ENCODE results near the gene CXorf58. TPM values are rescaled to one million over a fixed set of nuclear protein-coding genes. Genes with fewer than 3 reads are reported as not detected.
A peak's percentile ranks its signal among the peaks of the same experiment; 100 is the strongest.

CXorf58 gene
- total and polyA plus RNA-seq, 5 donors from 2014 or later = not detected

GRCh38 chrX:23944234-23944633 is 36.4 kb downstream of the CXorf58 start:
- Histone ChIP-seq H3K9me3 (ENCODE audit: control insufficient read depth in 2 of 2, low read length in 2 of 2) (no peaks in the 10 kb centered on the region), H3K36me3 (ENCODE audit: control insufficient read depth, insufficient read depth, low read length) (no peaks in the 10 kb centered on the region), H3K4me1 (ENCODE audit: control insufficient read depth, insufficient read depth, low read length, poor library complexity, severe bottlenecking) (no peaks in the 10 kb centered on the region), H3K27ac (ENCODE audit: insufficient read depth, low read length, poor library complexity, severe bottlenecking) (no peak overlapping the region), H3K27me3 (ENCODE audit: control insufficient read depth, insufficient read depth, low read length) (no peaks in the 10 kb centered on the region), H3K4me3 (ENCODE audit: low read depth, low read length) (no peak overlapping the region)
- ATAC-seq (ENCODE audit: low read depth in 2 of 2) = no peak
- Mint-ChIP-seq H3K36me3 (peaks cover 6% of the 10 kb centered on the region), H3K27me3 (no peaks in the 10 kb centered on the region), H3K4me3 (no peak overlapping the region), H3K4me1 (peaks cover 0 to 14% (median 4%) of the 10 kb centered on the region in 4 donors), H3K27ac (no peak overlapping the region), H3K9me3 (no peaks in the 10 kb centered on the region)
- no peak for DNase-seq

- DNase-seq = no peak
- H3K4me1 ChIP-seq (ENCODE audit: control insufficient read depth, insufficient read depth, low read length, poor library complexity, severe bottlenecking) = no peaks in the 10 kb centered on the region
- no peaks in the 10 kb centered on the region for H3K27me3 Mint-ChIP-seq
- H3K4me1 Mint-ChIP-seq = peaks cover 0 to 12% (median 6%) of the 10 kb centered on the region in 4 donors
- no peak overlapping the region for H3K4me3 Mint-ChIP-seq
- H3K27ac ChIP-seq (ENCODE audit: insufficient read depth, low read length, poor library complexity, severe bottlenecking) = no peak overlapping the region
- no peaks in the 10 kb centered on the region for H3K27me3 ChIP-seq (ENCODE audit: control insufficient read depth, insufficient read depth, low read length)
- H3K4me3 ChIP-seq (ENCODE audit: low read depth, low read length) = no peak overlapping the region
- peaks cover 6% of the 10 kb centered on the region for H3K36me3 Mint-ChIP-seq
- H3K9me3 Mint-ChIP-seq = no peaks in the 10 kb centered on the region
- no peak for ATAC-seq (ENCODE audit: low read depth in 2 of 2)
- no peak overlapping the region for H3K27ac Mint-ChIP-seq
- H3K36me3 ChIP-seq (ENCODE audit: control insufficient read depth, insufficient read depth, low read length) = no peaks in the 10 kb centered on the region
- no peaks in the 10 kb centered on the region for H3K9me3 ChIP-seq (ENCODE audit: control insufficient read depth in 2 of 2, low read length in 2 of 2)
These were observed 37.4 kb downstream of the CXorf58 start for GRCh38 chrX:23945206-23945605.

GRCh38 chrX:23952391-23952790 is 44.6 kb downstream of the CXorf58 start:
- Histone ChIP-seq H3K36me3 (ENCODE audit: control insufficient read depth, insufficient read depth, low read length) (no peaks in the 10 kb centered on the region), H3K27ac (ENCODE audit: insufficient read depth, low read length, poor library complexity, severe bottlenecking) (no peak overlapping the region), H3K4me1 (ENCODE audit: control insufficient read depth, insufficient read depth, low read length, poor library complexity, severe bottlenecking) (peaks cover 9% of the 10 kb centered on the region), H3K9me3 (ENCODE audit: control insufficient read depth in 2 of 2, low read length in 2 of 2) (no peaks in the 10 kb centered on the region), H3K4me3 (ENCODE audit: low read depth, low read length) (peak overlapping the region; percentile 85), H3K27me3 (ENCODE audit: control insufficient read depth, insufficient read depth, low read length) (no peaks in the 10 kb centered on the region)
- Mint-ChIP-seq H3K9me3 (no peaks in the 10 kb centered on the region), H3K27ac (peak overlapping the region in 2 of 3 donors; percentile 42 to 88), H3K27me3 (no peaks in the 10 kb centered on the region), H3K4me3 (peak overlapping the region; percentile 83 to 97 (median 87)), H3K4me1 (peaks cover 5 to 42% (median 23%) of the 10 kb centered on the region in 4 donors), H3K36me3 (no peaks in the 10 kb centered on the region)
- no peak for ATAC-seq (ENCODE audit: low read depth in 2 of 2)
- DNase-seq = no peak

- no peaks in the 10 kb centered on the region for H3K27me3 Mint-ChIP-seq
- H3K27me3 ChIP-seq (ENCODE audit: control insufficient read depth, insufficient read depth, low read length) = no peaks in the 10 kb centered on the region
- peak; percentile 1 to 89 (median 38) for DNase-seq
- H3K9me3 Mint-ChIP-seq = no peaks in the 10 kb centered on the region
- no peaks in the 10 kb centered on the region for H3K9me3 ChIP-seq (ENCODE audit: control insufficient read depth in 2 of 2, low read length in 2 of 2)
- H3K4me1 ChIP-seq (ENCODE audit: control insufficient read depth, insufficient read depth, low read length, poor library complexity, severe bottlenecking) = peaks cover 9% of the 10 kb centered on the region
- H3K4me3 Mint-ChIP-seq = peak overlapping the region; percentile 83 to 97 (median 87)
- peak overlapping the region; percentile 88 to 97 (median 90) for H3K27ac Mint-ChIP-seq
- peak; percentile 93 to 95 for ATAC-seq (ENCODE audit: low read depth in 2 of 2)
- peaks cover 5 to 39% (median 22%) of the 10 kb centered on the region in 4 donors for H3K4me1 Mint-ChIP-seq
- H3K4me3 ChIP-seq (ENCODE audit: low read depth, low read length) = peak overlapping the region; percentile 85
- H3K36me3 ChIP-seq (ENCODE audit: control insufficient read depth, insufficient read depth, low read length) = no peaks in the 10 kb centered on the region
- H3K36me3 Mint-ChIP-seq = no peaks in the 10 kb centered on the region
- H3K27ac ChIP-seq (ENCODE audit: insufficient read depth, low read length, poor library complexity, severe bottlenecking) = peak overlapping the region; percentile 71
These were observed 45.4 kb downstream of the CXorf58 start for GRCh38 chrX:23952984-23953907.

- Mint-ChIP-seq H3K4me3 (peak overlapping the region; percentile 83 to 97 (median 87)), H3K27me3 (no peaks in the 10 kb centered on the region), H3K9me3 (no peaks in the 10 kb centered on the region), H3K36me3 (no peaks in the 10 kb centered on the region), H3K4me1 (peaks cover 5 to 39% (median 23%) of the 10 kb centered on the region in 4 donors), H3K27ac (peak overlapping the region; percentile 88 to 97 (median 90))
- H3K36me3 ChIP-seq (ENCODE audit: control insufficient read depth, insufficient read depth, low read length) = no peaks in the 10 kb centered on the region
- H3K27me3 ChIP-seq (ENCODE audit: control insufficient read depth, insufficient read depth, low read length) = no peaks in the 10 kb centered on the region
- peak overlapping the region; percentile 71 for H3K27ac ChIP-seq (ENCODE audit: insufficient read depth, low read length, poor library complexity, severe bottlenecking)
- H3K9me3 ChIP-seq (ENCODE audit: control insufficient read depth in 2 of 2, low read length in 2 of 2) = no peaks in the 10 kb centered on the region
- H3K4me1 ChIP-seq (ENCODE audit: control insufficient read depth, insufficient read depth, low read length, poor library complexity, severe bottlenecking) = peaks cover 9% of the 10 kb centered on the region
- peak overlapping the region; percentile 85 for H3K4me3 ChIP-seq (ENCODE audit: low read depth, low read length)
- peak in 2 of 3 donors; percentile 2 to 49 for DNase-seq
- ATAC-seq (ENCODE audit: low read depth in 2 of 2) = no peak
These were observed 46.1 kb downstream of the CXorf58 start for GRCh38 chrX:23953908-23954269.

GRCh38 chrX:23954396-23954795 is 46.6 kb downstream of the CXorf58 start:
- H3K4me1 Mint-ChIP-seq = peaks cover 7 to 40% (median 23%) of the 10 kb centered on the region in 4 donors

GRCh38 chrX:23959781-23960180 is 52.0 kb downstream of the CXorf58 start:
- Histone ChIP-seq H3K4me3 (ENCODE audit: low read depth, low read length) (no peak overlapping the region), H3K36me3 (ENCODE audit: control insufficient read depth, insufficient read depth, low read length) (no peaks in the 10 kb centered on the region), H3K27ac (ENCODE audit: insufficient read depth, low read length, poor library complexity, severe bottlenecking) (no peak overlapping the region), H3K4me1 (ENCODE audit: control insufficient read depth, insufficient read depth, low read length, poor library complexity, severe bottlenecking) (no peaks in the 10 kb centered on the region), H3K27me3 (ENCODE audit: control insufficient read depth, insufficient read depth, low read length) (no peaks in the 10 kb centered on the region), H3K9me3 (ENCODE audit: control insufficient read depth in 2 of 2, low read length in 2 of 2) (no peaks in the 10 kb centered on the region)
- peak overlapping the region in 2 of 3 donors; percentile 49 to 74 for H3K27ac Mint-ChIP-seq
- H3K36me3 Mint-ChIP-seq = no peaks in the 10 kb centered on the region
- no peak overlapping the region for H3K4me3 Mint-ChIP-seq
- H3K27me3 Mint-ChIP-seq = no peaks in the 10 kb centered on the region
- ATAC-seq (ENCODE audit: low read depth in 2 of 2) = no peak
- peaks cover 4 to 15% (median 9%) of the 10 kb centered on the region in 4 donors for H3K4me1 Mint-ChIP-seq
- no peaks in the 10 kb centered on the region for H3K9me3 Mint-ChIP-seq
- peak in 1 of 3 donors; percentile 6 for DNase-seq

More at GRCh38 chrX:23954396-23954795, 46.6 kb downstream of the CXorf58 start:
- H3K9me3 Mint-ChIP-seq = no peaks in the 10 kb centered on the region
- no peak for ATAC-seq (ENCODE audit: low read depth in 2 of 2)
- Histone ChIP-seq H3K4me3 (ENCODE audit: low read depth, low read length) (no peak overlapping the region), H3K36me3 (ENCODE audit: control insufficient read depth, insufficient read depth, low read length) (no peaks in the 10 kb centered on the region), H3K27ac (ENCODE audit: insufficient read depth, low read length, poor library complexity, severe bottlenecking) (peak overlapping the region; percentile 5), H3K27me3 (ENCODE audit: control insufficient read depth, insufficient read depth, low read length) (no peaks in the 10 kb centered on the region), H3K9me3 (ENCODE audit: control insufficient read depth in 2 of 2, low read length in 2 of 2) (no peaks in the 10 kb centered on the region), H3K4me1 (ENCODE audit: control insufficient read depth, insufficient read depth, low read length, poor library complexity, severe bottlenecking) (peaks cover 9% of the 10 kb centered on the region)
- no peaks in the 10 kb centered on the region for H3K27me3 Mint-ChIP-seq
- no peaks in the 10 kb centered on the region for H3K36me3 Mint-ChIP-seq
- peak overlapping the region in 2 of 3 donors; percentile 88 to 97 for H3K27ac Mint-ChIP-seq
- DNase-seq = no peak
- peak overlapping the region in 2 of 4 donors; percentile 8 for H3K4me3 Mint-ChIP-seq

All from CD4-positive, CD25-positive, alpha-beta regulatory T cell (primary cell).